Stimulated activated CD4-positive, alpha-beta T cell treated with anti-CD3 and anti-CD28 coated beads, Interleukin-1b, Interleukin-23, amount 100 ng/mL, for 1 hour (primary cell): ENCODE measurements around the gene NSD1.
A peak's percentile ranks its signal among the peaks of the same experiment; 100 is the strongest.

Source experiments
- DNase-seq, 2 donors: peaks; one replicate each; pipeline ENCODE4 v3.0.0-alpha.2; 2020; ENCODE audit warnings: low read depth in 2 of 2

Gene NSD1, protein sequence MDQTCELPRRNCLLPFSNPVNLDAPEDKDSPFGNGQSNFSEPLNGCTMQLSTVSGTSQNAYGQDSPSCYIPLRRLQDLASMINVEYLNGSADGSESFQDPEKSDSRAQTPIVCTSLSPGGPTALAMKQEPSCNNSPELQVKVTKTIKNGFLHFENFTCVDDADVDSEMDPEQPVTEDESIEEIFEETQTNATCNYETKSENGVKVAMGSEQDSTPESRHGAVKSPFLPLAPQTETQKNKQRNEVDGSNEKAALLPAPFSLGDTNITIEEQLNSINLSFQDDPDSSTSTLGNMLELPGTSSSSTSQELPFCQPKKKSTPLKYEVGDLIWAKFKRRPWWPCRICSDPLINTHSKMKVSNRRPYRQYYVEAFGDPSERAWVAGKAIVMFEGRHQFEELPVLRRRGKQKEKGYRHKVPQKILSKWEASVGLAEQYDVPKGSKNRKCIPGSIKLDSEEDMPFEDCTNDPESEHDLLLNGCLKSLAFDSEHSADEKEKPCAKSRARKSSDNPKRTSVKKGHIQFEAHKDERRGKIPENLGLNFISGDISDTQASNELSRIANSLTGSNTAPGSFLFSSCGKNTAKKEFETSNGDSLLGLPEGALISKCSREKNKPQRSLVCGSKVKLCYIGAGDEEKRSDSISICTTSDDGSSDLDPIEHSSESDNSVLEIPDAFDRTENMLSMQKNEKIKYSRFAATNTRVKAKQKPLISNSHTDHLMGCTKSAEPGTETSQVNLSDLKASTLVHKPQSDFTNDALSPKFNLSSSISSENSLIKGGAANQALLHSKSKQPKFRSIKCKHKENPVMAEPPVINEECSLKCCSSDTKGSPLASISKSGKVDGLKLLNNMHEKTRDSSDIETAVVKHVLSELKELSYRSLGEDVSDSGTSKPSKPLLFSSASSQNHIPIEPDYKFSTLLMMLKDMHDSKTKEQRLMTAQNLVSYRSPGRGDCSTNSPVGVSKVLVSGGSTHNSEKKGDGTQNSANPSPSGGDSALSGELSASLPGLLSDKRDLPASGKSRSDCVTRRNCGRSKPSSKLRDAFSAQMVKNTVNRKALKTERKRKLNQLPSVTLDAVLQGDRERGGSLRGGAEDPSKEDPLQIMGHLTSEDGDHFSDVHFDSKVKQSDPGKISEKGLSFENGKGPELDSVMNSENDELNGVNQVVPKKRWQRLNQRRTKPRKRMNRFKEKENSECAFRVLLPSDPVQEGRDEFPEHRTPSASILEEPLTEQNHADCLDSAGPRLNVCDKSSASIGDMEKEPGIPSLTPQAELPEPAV (N-terminal part only)

GRCh38 chr5:177133096-177133852 is at the start of gene NSD1:
TSS of gene NSD1 (plus strand) at chr5:177133773. CDS start at chr5:177135104, 1,331 bp downstream.
- peak; percentile 81 to 88 for DNase-seq

GRCh38 chr5:177084175-177084574 is 49.4 kb upstream of the NSD1 start:
- no peak for DNase-seq

- no peak for DNase-seq
Measured at GRCh38 chr5:177085985-177086653, 47.5 kb upstream of the NSD1 start.

GRCh38 chr5:177086654-177087397 is 46.7 kb upstream of the NSD1 start, which contains the start of gene FGFR4:
TSS of gene FGFR4 (plus strand) at chr5:177086915. CDS start at chr5:177089603, 2,688 bp downstream.
- peak; percentile 25 to 29 for DNase-seq

DNA sequence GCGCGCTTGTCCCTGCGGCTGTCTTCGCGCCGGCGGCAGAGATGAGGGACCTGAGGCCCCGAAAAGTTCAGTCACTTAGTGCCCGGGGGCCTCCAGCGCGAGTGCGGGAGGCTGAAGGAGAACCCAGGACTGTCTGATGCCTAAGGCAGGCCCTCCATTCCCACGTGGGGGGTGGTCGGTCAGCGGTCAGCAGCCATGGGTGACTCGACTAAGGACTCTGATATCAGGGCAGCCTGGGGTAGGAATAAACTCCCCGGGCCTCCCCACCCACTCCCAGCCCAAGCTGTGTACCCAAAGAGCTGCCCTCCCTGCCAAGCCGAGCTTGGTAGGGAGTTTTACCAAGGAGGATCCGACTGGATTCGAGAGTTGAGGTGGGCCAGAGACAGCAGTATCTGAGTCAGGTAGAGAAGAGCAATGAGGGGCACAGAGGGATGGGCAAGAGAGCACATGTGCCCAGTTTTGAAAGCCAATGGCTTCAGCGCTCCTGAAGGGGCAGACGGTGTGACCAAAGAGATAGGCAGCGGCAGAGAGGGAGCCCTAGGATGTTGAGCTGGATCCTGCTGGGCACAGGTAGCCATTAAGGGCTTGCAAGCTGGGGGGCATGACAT is 46.1 kb upstream of the NSD1 start:
- DNase-seq: no peak

GRCh38 chr5:177089127-177089526 is 44.4 kb upstream of the NSD1 start:
- no peak for DNase-seq

DNA sequence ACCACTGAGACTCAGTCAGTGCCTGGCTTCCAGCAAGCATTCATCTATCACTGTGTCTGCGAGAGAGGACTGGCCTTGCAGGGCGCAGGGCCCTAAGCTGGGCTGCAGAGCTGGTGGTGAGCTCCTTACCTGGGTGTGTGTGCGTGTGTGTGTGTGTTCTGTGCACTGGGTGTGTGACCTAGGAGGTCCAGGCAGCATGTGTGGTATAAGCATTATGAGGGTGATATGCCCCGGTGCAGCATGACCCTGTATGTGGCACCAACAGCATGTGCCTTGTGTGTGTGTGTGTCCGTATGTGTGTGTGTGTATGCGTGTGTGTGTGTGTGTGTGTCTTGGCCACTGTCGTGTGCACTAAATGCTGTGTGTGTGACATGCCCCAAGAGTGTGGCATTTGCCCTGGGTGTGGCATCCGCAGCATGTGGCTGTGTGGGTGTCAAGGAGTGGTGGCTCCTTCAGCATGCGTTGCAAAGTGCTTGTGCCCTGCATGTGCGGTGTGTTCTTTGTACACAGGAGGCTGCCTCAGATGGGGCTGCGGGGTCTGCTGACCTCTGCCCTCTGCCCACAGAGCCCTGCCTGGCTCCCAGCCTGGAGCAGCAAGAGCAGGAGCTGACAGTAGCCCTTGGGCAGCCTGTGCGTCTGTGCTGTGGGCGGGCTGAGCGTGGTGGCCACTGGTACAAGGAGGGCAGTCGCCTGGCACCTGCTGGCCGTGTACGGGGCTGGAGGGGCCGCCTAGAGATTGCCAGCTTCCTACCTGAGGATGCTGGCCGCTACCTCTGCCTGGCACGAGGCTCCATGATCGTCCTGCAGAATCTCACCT is 43.5 kb upstream of the NSD1 start:
- no peak for DNase-seq

- DNase-seq: no peak
Measured at GRCh38 chr5:177090813-177091212, 42.8 kb upstream of the NSD1 start.

DNA sequence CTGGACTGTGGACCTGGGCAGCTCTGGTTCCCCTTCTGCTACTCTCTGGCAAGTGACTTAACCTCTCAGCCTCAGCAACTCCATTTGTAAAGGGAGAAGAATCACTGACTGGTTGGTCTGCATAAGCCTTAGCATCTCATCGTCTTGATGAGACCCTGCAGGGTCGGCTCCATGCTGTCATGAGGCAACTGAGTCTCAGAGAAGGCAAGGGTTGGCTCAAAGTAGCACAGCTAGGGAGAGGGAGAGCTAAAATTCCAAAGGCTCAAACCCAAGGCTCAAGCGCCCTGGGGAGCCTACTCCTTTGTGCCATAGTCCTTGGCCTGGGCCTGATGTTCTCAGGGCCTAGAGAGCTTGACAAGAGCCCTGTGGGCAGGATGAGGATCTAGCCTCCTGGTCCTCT is 42.3 kb upstream of the NSD1 start:
- DNase-seq: no peak

DNA sequence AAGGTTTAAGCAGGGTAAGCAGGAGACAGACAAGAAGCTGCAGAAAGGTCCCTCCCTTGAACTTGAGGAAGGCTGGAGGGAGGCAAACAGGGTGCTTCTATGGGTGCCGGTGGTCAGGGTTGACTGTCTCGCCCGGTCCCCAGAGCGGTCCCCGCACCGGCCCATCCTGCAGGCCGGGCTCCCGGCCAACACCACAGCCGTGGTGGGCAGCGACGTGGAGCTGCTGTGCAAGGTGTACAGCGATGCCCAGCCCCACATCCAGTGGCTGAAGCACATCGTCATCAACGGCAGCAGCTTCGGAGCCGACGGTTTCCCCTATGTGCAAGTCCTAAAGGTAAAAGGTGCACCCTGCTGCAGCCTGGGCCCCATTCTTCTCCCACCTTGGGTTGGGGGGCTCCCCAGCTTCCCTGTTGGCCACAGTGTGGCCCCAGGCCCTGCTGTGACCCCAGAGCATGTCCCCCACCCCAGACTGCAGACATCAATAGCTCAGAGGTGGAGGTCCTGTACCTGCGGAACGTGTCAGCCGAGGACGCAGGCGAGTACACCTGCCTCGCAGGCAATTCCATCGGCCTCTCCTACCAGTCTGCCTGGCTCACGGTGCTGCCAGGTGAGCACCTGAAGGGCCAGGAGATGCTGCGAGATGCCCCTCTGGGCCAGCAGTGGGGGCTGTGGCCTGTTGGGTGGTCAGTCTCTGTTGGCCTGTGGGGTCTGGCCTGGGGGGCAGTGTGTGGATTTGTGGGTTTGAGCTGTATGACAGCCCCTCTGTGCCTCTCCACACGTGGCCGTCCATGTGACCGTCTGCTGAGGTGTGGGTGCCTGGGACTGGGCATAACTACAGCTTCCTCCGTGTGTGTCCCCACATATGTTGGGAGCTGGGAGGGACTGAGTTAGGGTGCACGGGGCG is 41.1 kb upstream of the NSD1 start:
- DNase-seq: no peak

GRCh38 chr5:177093082-177093712 is 40.4 kb upstream of the NSD1 start:
- no peak for DNase-seq

- DNase-seq: no peak
Measured at GRCh38 chr5:177093803-177094202, 39.8 kb upstream of the NSD1 start.

- DNase-seq: no peak
Measured at GRCh38 chr5:177094224-177095087, 39.1 kb upstream of the NSD1 start.

DNA sequence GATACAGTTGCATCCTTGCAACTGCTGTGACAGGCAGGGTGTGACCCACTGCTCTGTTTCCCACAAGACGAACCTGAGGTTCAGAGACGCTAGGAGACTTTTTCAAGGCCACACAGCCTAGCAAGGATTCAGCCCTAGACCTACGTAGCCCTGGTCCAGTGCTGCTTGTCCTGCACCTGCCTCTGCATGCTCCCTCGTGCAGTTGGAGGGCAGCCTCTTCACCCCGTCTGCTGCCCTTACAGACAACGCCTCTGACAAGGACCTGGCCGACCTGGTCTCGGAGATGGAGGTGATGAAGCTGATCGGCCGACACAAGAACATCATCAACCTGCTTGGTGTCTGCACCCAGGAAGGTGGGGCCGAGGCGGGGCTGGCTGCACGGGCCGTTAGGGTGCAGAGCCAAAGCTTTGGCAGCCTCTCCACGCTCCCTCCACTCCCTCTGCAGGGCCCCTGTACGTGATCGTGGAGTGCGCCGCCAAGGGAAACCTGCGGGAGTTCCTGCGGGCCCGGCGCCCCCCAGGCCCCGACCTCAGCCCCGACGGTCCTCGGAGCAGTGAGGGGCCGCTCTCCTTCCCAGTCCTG is 38.4 kb upstream of the NSD1 start:
- DNase-seq: no peak

GRCh38 chr5:177096162-177097015 is 37.2 kb upstream of the NSD1 start:
- no peak for DNase-seq
